K562 (cell line): ENCODE measurements around the gene SPRY4. TPM values are rescaled to one million over a fixed set of nuclear protein-coding genes. Genes with fewer than 3 reads are reported as not detected.
A peak's percentile ranks its signal among the peaks of the same experiment; 100 is the strongest.

ENCODE experiments used
- ARHGAP35 ChIP-seq: fragments of 450-650 bp; IDR thresholded peaks from 2 replicates; pipeline ENCODE4 v1.6.1; 2018; ENCODE audit not compliant: partially characterized antibody
- ATF7 ChIP-seq: fragments of 450-650 bp; IDR thresholded peaks from 2 replicates; pipeline ENCODE4 v1.7.1; 2014; ENCODE audit warnings: mild to moderate bottlenecking, moderate library complexity
- CBX3 ChIP-seq, 2 experiments: IDR thresholded peaks; 1 replicate in 1 of 2; 2 replicates in 1 of 2; pipeline ENCODE4 v1.6.1; 2012; ENCODE audit warnings: inconsistent platforms in 2 of 2, low read length in 2 of 2, borderline replicate concordance in 1 of 2, control low read depth in 1 of 2
- ESRRA ChIP-seq: fragments of 450-650 bp; IDR thresholded peaks from 2 replicates; pipeline ENCODE4 v1.6.1; 2014; ENCODE audit warnings: low read depth, mild to moderate bottlenecking, moderate library complexity, borderline replicate concordance
- KAT7 ChIP-seq: sonication (generic); formaldehyde crosslinking; IDR thresholded peaks from 2 replicates; pipeline ENCODE4 v1.8.0; 2022; ENCODE audit warnings: missing genetic modification reagents, mild to moderate bottlenecking, borderline replicate concordance
- KLF6 ChIP-seq: fragments of 250-450 bp; sonication (Bioruptor Pico); IDR thresholded peaks from 2 replicates; pipeline ENCODE4 v1.4.0; 2020; ENCODE audit warnings: mild to moderate bottlenecking, moderate library complexity, borderline replicate concordance
- MCM5 ChIP-seq: fragments of 450-650 bp; IDR thresholded peaks from 2 replicates; pipeline ENCODE4 v1.6.1; 2016; ENCODE audit warnings: low read depth
- NONO ChIP-seq, 2 experiments: fragments of 200-400 bp in 1 of 2; fragments of 450-650 bp in 1 of 2; formaldehyde crosslinking in 1 of 2; IDR thresholded peaks; 2 replicates each; pipeline ENCODE4 v1.6.1; 2017; ENCODE audit warnings: low read depth in 2 of 2, mild to moderate bottlenecking in 2 of 2, moderate library complexity in 2 of 2, low read length in 1 of 2
- NR2C2 ChIP-seq, 2 experiments: fragments of 200-800 bp in 1 of 2; sonication (Bioruptor generic) in 1 of 2; sonication (generic) in 1 of 2; formaldehyde crosslinking in 1 of 2; IDR thresholded peaks; 2 replicates each; pipeline versions ENCODE4 v1.6.1 to v1.8.0; 2016 to 2022; ENCODE audit warnings: mild to moderate bottlenecking in 1 of 2, missing compliant biosample characterization in 1 of 2, missing genetic modification characterization in 1 of 2, missing genetic modification reagents in 1 of 2
- PHF21A ChIP-seq: fragments of 450-650 bp; IDR thresholded peaks from 2 replicates; pipeline ENCODE4 v1.6.1; 2017; ENCODE audit warnings: low read depth, borderline replicate concordance
- SAP30 ChIP-seq: fragments of 200-600 bp; sonication (generic); IDR thresholded peaks from 2 replicates; pipeline ENCODE4 v1.6.1; 2012; ENCODE audit warnings: borderline replicate concordance, low read depth, mild to moderate bottlenecking, moderate library complexity, low read length, control low read depth, inconsistent platforms; ENCODE audit not compliant: insufficient read depth, poor library complexity, severe bottlenecking
- TCFL5 ChIP-seq: fragments of 250-450 bp; sonication (Bioruptor Pico); conservative IDR thresholded peaks from 2 replicates; pipeline ENCODE4 v1.6.1; 2021; ENCODE audit warnings: mild to moderate bottlenecking, moderate library complexity, matching md5 sums
- ZNF274 ChIP-seq: IDR thresholded peaks from 2 replicates; pipeline ENCODE4 v1.6.1; 2011; ENCODE audit warnings: low read depth, mild to moderate bottlenecking, low read length, moderate library complexity, borderline replicate concordance
- polyA plus RNA-seq, 8 experiments: library from polyadenylated mRNA; depleted of rRNA in 4 of 8; stranded (reverse) in 5 of 8; unstranded in 3 of 8; fragments of >200 nt; fragmentation: Nextera tagmentation in 2 of 8; fragmentation: Illumina TruSeq in 1 of 8; extraction: Ambion mirVana in 2 of 8; extraction: Trizol in 1 of 8; gene quantifications; 2 replicates each; pipeline versions ENCODE4 v1.2.1 to v1.2.3, GENCODE V29; 2011 to 2014; ENCODE audit warnings: inconsistent platforms in 1 of 8, missing spikeins in 1 of 8
- total RNA-seq, 7 experiments: library from RNA; depleted of rRNA in 6 of 7; stranded (reverse); fragments of >200 nt in 6 of 7; fragmentation: Illumina TruSeq in 2 of 7; extraction: Trizol in 2 of 7; gene quantifications; 2 replicates each; pipeline versions ENCODE4 v1.2.1 to v1.2.3, GENCODE V29; 2011 to 2021; ENCODE audit warnings: low replicate concordance in 1 of 7
- TF ChIP-seq, protein P1 (sequence below): fragments of 450-650 bp; IDR thresholded peaks from 2 replicates; pipeline ENCODE4 v1.6.1; 2016; ENCODE audit warnings: borderline replicate concordance
- TF ChIP-seq, protein P2 (sequence below): sonication (generic); formaldehyde crosslinking; IDR thresholded peaks from 2 replicates; pipeline ENCODE4 v1.5.0; 2020; ENCODE audit warnings: missing genetic modification reagents
- TF ChIP-seq, protein P3 (sequence below): fragments of 250-450 bp; sonication (Bioruptor Pico); IDR thresholded peaks from 2 replicates; pipeline ENCODE4 v1.5.0; 2021; ENCODE audit warnings: mild to moderate bottlenecking, moderate library complexity

Gene SPRY4
- total and polyA plus RNA-seq, 9 of the 15 experiments (the other 6 are each of a cell fraction or from before 2014, with no cell fraction given), result 2.6 to 24.2 (median 9.5) TPM

DNA sequence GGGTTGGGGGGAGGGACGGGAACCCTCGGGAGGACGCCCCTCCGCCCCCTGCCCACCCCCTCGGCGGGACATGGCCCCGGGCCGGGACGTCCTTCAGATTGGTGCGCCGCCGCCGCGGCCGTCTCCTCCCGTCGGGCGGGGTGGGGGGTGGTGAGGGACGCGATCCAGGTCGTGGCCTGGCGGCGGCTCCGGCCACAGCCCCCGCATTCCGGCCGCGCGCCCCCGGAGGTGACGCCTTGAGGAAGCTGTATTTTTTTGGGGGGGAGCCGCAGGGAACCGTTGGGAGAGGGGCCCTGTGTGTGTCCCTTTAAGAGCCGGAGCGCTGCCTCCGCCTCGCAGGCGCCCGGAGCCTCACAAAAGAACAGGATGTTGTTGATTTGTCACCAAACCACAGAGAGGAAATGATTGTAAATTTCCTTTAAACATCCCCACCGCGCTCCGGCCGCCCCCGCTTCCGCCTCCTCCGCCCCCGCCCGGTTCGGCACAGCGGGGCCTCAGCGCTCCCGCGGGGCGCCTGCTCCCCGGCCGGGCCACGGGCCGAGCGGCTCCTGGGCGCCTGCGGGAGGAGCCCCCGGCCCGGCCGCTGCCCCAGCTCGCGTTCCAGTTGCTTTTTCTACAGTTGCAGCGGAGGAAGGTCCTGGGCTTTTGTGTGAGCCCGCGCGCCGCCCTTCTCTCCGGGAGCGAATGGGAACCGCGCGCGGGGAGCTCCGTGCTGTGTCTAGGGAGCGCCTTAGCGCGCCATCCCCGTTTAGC is 32.1 kb upstream of the SPRY4 start (continued):
- TF ChIP-seq ZNF274 (no peak), CBX3 (IDR thresholded peaks at IDR 0.05; ENCODE audit: borderline replicate concordance in 1 of 2, low read length in 2 of 2) (no peak), SAP30 (no peak), PHF21A (no peak), ARHGAP35 (no peak), NONO (IDR thresholded peaks at IDR 0.05; ENCODE audit: low read depth in 2 of 2, low read length in 1 of 2) (no peak; a peak in 1 of 4 replicates), MCM5 (no peak), TCFL5 (no peak), ATF7 (peak; percentile 65), ESRRA (peak; percentile 88), KLF6 (CRISPR knock-in tag) (no peak), NR2C2 (CRISPR knock-in tag; IDR thresholded peaks at IDR 0.05) (no peak), NR2C2 (tag; IDR thresholded peaks at IDR 0.05) (peak; percentile 68), KAT7 (CRISPR knock-in tag) (peak; percentile 57; the same call in 1 of the 2 replicates)
- TF ChIP-seq, protein P1, sequence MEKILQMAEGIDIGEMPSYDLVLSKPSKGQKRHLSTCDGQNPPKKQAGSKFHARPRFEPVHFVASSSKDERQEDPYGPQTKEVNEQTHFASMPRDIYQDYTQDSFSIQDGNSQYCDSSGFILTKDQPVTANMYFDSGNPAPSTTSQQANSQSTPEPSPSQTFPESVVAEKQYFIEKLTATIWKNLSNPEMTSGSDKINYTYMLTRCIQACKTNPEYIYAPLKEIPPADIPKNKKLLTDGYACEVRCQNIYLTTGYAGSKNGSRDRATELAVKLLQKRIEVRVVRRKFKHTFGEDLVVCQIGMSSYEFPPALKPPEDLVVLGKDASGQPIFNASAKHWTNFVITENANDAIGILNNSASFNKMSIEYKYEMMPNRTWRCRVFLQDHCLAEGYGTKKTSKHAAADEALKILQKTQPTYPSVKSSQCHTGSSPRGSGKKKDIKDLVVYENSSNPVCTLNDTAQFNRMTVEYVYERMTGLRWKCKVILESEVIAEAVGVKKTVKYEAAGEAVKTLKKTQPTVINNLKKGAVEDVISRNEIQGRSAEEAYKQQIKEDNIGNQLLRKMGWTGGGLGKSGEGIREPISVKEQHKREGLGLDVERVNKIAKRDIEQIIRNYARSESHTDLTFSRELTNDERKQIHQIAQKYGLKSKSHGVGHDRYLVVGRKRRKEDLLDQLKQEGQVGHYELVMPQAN, result no peak
- TF ChIP-seq, protein P2, sequence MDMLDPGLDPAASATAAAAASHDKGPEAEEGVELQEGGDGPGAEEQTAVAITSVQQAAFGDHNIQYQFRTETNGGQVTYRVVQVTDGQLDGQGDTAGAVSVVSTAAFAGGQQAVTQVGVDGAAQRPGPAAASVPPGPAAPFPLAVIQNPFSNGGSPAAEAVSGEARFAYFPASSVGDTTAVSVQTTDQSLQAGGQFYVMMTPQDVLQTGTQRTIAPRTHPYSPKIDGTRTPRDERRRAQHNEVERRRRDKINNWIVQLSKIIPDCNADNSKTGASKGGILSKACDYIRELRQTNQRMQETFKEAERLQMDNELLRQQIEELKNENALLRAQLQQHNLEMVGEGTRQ, result no peak
- TF ChIP-seq, protein P3, sequence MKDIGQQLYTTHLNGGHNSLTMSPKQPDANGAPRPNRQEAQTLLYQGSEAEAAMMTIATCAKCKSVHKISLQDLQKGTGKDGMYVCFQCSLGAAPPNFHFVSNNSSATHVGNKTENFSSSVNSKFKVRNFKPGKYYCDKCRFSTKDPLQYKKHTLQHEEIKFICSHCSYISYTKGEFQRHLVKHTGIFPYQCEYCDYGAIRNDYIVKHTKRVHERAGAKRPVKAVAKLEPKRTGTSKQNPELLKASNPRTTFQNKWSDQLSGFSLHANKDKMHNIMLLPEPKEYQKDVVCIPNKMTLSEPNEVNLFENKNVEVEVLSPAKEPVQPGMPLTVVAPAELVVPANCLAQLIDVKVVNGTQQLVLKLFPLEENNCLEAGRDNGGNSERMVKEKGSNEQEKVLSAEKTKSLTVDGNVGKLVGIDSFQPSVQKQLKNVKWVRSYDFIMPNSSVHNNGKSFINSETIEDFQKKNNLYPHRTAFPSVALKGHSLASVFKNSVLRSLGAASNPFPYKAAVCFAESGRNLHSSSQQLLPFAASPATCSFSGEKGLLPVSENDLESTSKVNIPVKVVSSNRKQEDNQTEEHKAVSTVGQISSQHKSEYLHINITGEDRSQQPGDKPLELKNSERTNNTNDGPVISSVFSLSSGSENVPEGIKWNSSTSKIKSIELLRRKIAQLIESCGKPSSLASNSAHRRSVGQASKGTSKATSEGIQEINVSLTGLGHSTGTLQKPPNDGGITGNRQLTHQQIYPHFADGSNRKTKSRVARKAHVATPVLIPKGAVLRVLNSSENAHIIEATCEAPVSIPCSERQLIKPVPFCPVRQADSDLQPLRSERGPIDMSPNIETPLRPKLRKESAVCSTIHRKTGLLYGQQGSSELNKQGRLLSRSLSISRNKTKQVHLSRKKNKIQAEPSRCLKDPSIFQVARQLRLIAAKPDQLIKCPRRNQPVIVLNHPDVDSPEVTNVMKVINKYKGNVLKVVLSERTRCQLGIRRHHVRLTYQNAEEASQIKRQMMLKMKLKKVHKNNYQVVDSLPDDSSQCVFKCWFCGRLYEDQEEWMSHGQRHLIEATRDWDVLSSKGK, result no peak
